CD14-positive monocyte (primary cell): ENCODE results near the gene MEGF8. TPM values are rescaled to one million over a fixed set of nuclear protein-coding genes. Genes with fewer than 3 reads are reported as not detected.

Experiments used
- DNase-seq, 3 donors: peaks; one replicate each; pipeline ENCODE4 v3.0.0-alpha.2; 2011 to 2022
- H2AFZ ChIP-seq: 2 replicates; pipeline ENCODE4 v1.6.0; 2012; ENCODE audit warnings: mild to moderate bottlenecking, low read depth, low read length, inconsistent platforms; ENCODE audit not compliant: insufficient read depth, poor library complexity, severe bottlenecking
- H3K27ac ChIP-seq, 2 donors: 1 replicate in 1 of 2; 2 replicates in 1 of 2; pipeline ENCODE4 v1.5.1; 2012 to 2013; ENCODE audit warnings: low read length in 2 of 2, control low read depth in 1 of 2, inconsistent platforms in 1 of 2, low read depth in 1 of 2, mild to moderate bottlenecking in 1 of 2
- H3K27me3 ChIP-seq, 2 donors: one replicate each; pipeline versions ENCODE4 v1.6.0 to v1.6.1; 2011 to 2013; ENCODE audit warnings: low read length in 2 of 2; ENCODE audit not compliant: control insufficient read depth in 2 of 2, insufficient read depth in 2 of 2
- H3K36me3 ChIP-seq, 2 donors: replicated peaks in 1 of 2; 1 replicate in 1 of 2; 2 replicates in 1 of 2; pipeline versions ENCODE4 v1.5.1 to v1.6.1; 2012 to 2013; ENCODE audit warnings: low read length in 2 of 2, control low read depth in 1 of 2, inconsistent platforms in 1 of 2, mild to moderate bottlenecking in 1 of 2; ENCODE audit not compliant: insufficient read depth in 2 of 2, control insufficient read depth in 1 of 2
- H3K4me1 ChIP-seq, 2 donors: 1 replicate in 1 of 2; 2 replicates in 1 of 2; pipeline versions ENCODE4 v1.5.1 to v1.6.1; 2012 to 2013; ENCODE audit warnings: low read length in 2 of 2, control low read depth in 1 of 2, inconsistent platforms in 1 of 2, mild to moderate bottlenecking in 1 of 2, moderate library complexity in 1 of 2; ENCODE audit not compliant: insufficient read depth in 2 of 2, control insufficient read depth in 1 of 2
- H3K4me2 ChIP-seq: replicated peaks from 2 replicates; pipeline ENCODE3; 2012; ENCODE audit warnings: low read length, moderate library complexity, mild to moderate bottlenecking; ENCODE audit not compliant: poor library complexity, severe bottlenecking; ENCODE audit errors: extremely low read depth
- H3K4me3 ChIP-seq, 3 experiments: fragments of 200-600 bp in 1 of 3; sonication (generic) in 1 of 3; replicated peaks in 1 of 3; 1 replicate in 2 of 3; 2 replicates in 1 of 3; pipeline ENCODE4 v1.5.1; 2011 to 2013; ENCODE audit warnings: low read length in 3 of 3, mild to moderate bottlenecking in 3 of 3, control low read depth in 2 of 3, low read depth in 2 of 3, inconsistent platforms in 1 of 3, moderate library complexity in 1 of 3
- H3K79me2 ChIP-seq: 2 replicates; pipeline ENCODE4 v1.6.0; 2012; ENCODE audit warnings: mild to moderate bottlenecking, control low read depth, inconsistent platforms, low read length, moderate library complexity; ENCODE audit not compliant: insufficient read depth
- H3K9ac ChIP-seq: 2 replicates; pipeline ENCODE4 v1.6.0; 2017; ENCODE audit warnings: low read length, mild to moderate bottlenecking; ENCODE audit not compliant: insufficient read depth, poor library complexity, severe bottlenecking
- H3K9me3 ChIP-seq, 2 donors: replicated peaks in 1 of 2; 1 replicate in 1 of 2; 2 replicates in 1 of 2; pipeline versions ENCODE4 v1.5.1 to v1.6.1; 2012 to 2013; ENCODE audit warnings: low read length in 2 of 2, control low read depth in 1 of 2; ENCODE audit not compliant: control insufficient read depth in 1 of 2, insufficient read depth in 1 of 2
- H4K20me1 ChIP-seq: 2 replicates; pipeline ENCODE4 v1.6.0; 2012; ENCODE audit warnings: mild to moderate bottlenecking, low read length, control low read depth, moderate library complexity; ENCODE audit not compliant: insufficient read depth
- H3K27ac Mint-ChIP-seq, 7 donors: one replicate each; pipeline ENCODE4 v1.8.0; 2020; ENCODE audit warnings: mild to moderate bottlenecking in 7 of 7, mixed read lengths in 7 of 7, moderate library complexity in 6 of 7, inconsistent platforms in 2 of 7
- H3K27me3 Mint-ChIP-seq, 3 donors: one replicate each; pipeline ENCODE4 v1.8.0; 2021 to 2022; ENCODE audit warnings: low read depth in 3 of 3, mild to moderate bottlenecking in 3 of 3, mixed read lengths in 3 of 3, moderate library complexity in 3 of 3, inconsistent platforms in 1 of 3
- H3K36me3 Mint-ChIP-seq, 2 donors: one replicate each; pipeline ENCODE4 v1.8.0; 2020; ENCODE audit warnings: mixed read lengths in 2 of 2, inconsistent platforms in 1 of 2, mild to moderate bottlenecking in 1 of 2
- H3K4me1 Mint-ChIP-seq: one replicate; pipeline ENCODE4 v1.8.0; 2020; ENCODE audit warnings: mild to moderate bottlenecking, mixed read lengths
- H3K4me3 Mint-ChIP-seq, 2 donors: one replicate each; pipeline ENCODE4 v1.8.0; 2020; ENCODE audit warnings: mild to moderate bottlenecking in 2 of 2, mixed read lengths in 2 of 2, moderate library complexity in 1 of 2
- H3K9me3 Mint-ChIP-seq, 7 donors: one replicate each; pipeline ENCODE4 v1.8.0; 2020 to 2022; ENCODE audit warnings: mixed read lengths in 7 of 7, mild to moderate bottlenecking in 6 of 7, moderate library complexity in 6 of 7, inconsistent platforms in 2 of 7
- CTCF ChIP-seq: fragments of 200-600 bp; IDR thresholded peaks from one replicate; pipeline ENCODE4 v1.8.0; 2022; ENCODE audit warnings: antibody characterized with exemption, mild to moderate bottlenecking
- WGBS: methylation state at CpG from one replicate; pipeline ENCODE4 v1.1.5; 2013; ENCODE audit warnings: missing lambda C conversion rate; ENCODE audit not compliant: insufficient coverage; 5-methylcytosine and 5-hydroxymethylcytosine counted together
- intact Hi-C, 2 donors: fragments of 100-400 bp; cut with micrococcal nuclease; formaldehyde crosslinking; loops; one replicate each; pipeline versions ENCODE4 v1.15.0 to v1.15.1; 2023
- polyA plus RNA-seq, 3 donors: library from polyadenylated mRNA; depleted of rRNA in 1 of 3; unstranded in 2 of 3; stranded (reverse) in 1 of 3; fragments of 300-500 nt in 2 of 3; fragments of >200 nt in 1 of 3; fragmentation: Illumina TruSeq in 2 of 3; gene quantifications; 1 replicate in 2 of 3; 2 replicates in 1 of 3; pipeline ENCODE4 v1.2.3, GENCODE V29; 2012 to 2021

Gene MEGF8
- polyA plus RNA-seq, 3 donors, result 0.15 to 2.7 (median 0.27) TPM

- Histone ChIP-seq H3K4me1 (no peaks in the 10 kb centered on the region), H3K4me2 (no peak overlapping the region), H3K36me3 (no peaks in the 10 kb centered on the region), H3K4me3 (no peak overlapping the region), H3K27ac (no peak overlapping the region), H3K79me2 (no peaks in the 10 kb centered on the region), H4K20me1 (no peaks in the 10 kb centered on the region), H3K27me3 (no peaks in the 10 kb centered on the region), H2AFZ (no peak overlapping the region), H3K9ac (no peak overlapping the region), H3K9me3 (no peaks in the 10 kb centered on the region)
- Mint-ChIP-seq H3K27ac (no peak overlapping the region), H3K9me3 (peaks cover 0 to 2% (median 0%) of the 10 kb centered on the region in 7 donors), H3K27me3 (peaks cover 0 to 9% (median 2%) of the 10 kb centered on the region in 3 donors), H3K4me3 (no peak overlapping the region), H3K4me1 (no peaks in the 10 kb centered on the region), H3K36me3 (peaks cover 9 to 10% of the 10 kb centered on the region in 2 donors)
- no peak for DNase-seq
- intact Hi-C loops, result no loop called here
- TF ChIP-seq CTCF, result no peak
- WGBS, result 100% methylated on average over 7 of the region's 8 CpGs
Measured at GRCh38 chr19:42411581-42412178, 86.2 kb downstream of the MEGF8 start.

GRCh38 chr19:42412227-42412626, 86.8 kb downstream of the MEGF8 start:
- H2AFZ ChIP-seq, result no peak overlapping the region
- no peak overlapping the region for H3K4me3 Mint-ChIP-seq
- H3K4me1 Mint-ChIP-seq, result no peaks in the 10 kb centered on the region
- no peak for DNase-seq
- no peak overlapping the region for H3K9ac ChIP-seq
- H3K9me3 ChIP-seq, result no peaks in the 10 kb centered on the region
- no peak overlapping the region for H3K4me2 ChIP-seq
- no peak for TF ChIP-seq CTCF
- no peaks in the 10 kb centered on the region for H3K27me3 ChIP-seq
- H3K79me2 ChIP-seq, result no peaks in the 10 kb centered on the region
- H3K27ac ChIP-seq, result no peak overlapping the region
- no peaks in the 10 kb centered on the region for H4K20me1 ChIP-seq
- intact Hi-C loops, result no loop called here
- peaks cover 8 to 9% of the 10 kb centered on the region in 2 donors for H3K36me3 Mint-ChIP-seq
- WGBS, result 92% methylated on average over 7 of the region's 7 CpGs
- H3K27ac Mint-ChIP-seq, result no peak overlapping the region
- H3K27me3 Mint-ChIP-seq, result peaks cover 0 to 9% (median 2%) of the 10 kb centered on the region in 3 donors
- peaks cover 0 to 2% (median 0%) of the 10 kb centered on the region in 7 donors for H3K9me3 Mint-ChIP-seq
- H3K36me3 ChIP-seq, result no peaks in the 10 kb centered on the region
- no peaks in the 10 kb centered on the region for H3K4me1 ChIP-seq
- H3K4me3 ChIP-seq, result no peak overlapping the region
